Measurements from ENCODE around the gene ADCY10.
"Not testable (repeated sequence)": the region's sequence is repeated elsewhere in the genome, so short reads cannot be mapped to it uniquely, and the experiment has no call there.

The ADCY10 gene

DNA sequence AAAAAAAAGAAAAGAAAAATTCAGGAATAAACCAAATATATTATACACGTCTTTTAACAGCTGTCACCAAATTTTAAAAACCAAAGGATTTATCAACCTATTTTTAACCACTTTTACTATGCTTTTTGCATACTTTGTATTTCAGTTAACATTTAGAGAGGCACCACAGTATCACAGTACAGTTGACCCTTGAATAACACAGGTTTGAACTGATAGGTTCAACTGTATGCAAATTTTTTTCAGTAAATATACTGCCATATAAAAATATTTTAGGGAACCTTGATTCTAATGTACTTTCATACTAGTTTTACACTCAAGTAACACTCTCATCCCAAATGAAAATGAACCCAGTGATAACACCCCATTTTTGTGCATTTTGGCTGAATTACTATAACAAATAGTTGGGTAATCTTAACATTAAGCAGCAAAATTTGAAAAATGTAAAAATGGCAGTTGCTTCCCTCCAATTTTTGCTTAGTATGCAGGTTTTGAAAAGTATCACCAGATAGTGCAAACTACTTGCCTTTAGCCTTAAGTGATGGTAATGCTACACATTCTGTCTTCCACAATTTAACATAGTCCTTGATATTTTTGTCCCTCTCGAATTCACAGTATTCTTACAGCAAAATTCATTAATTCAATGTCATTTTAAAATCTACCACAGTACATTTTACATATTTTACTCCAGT is 10.8 kb upstream of the ADCY10 start:
- no peak for FAIRE-seq

DNA sequence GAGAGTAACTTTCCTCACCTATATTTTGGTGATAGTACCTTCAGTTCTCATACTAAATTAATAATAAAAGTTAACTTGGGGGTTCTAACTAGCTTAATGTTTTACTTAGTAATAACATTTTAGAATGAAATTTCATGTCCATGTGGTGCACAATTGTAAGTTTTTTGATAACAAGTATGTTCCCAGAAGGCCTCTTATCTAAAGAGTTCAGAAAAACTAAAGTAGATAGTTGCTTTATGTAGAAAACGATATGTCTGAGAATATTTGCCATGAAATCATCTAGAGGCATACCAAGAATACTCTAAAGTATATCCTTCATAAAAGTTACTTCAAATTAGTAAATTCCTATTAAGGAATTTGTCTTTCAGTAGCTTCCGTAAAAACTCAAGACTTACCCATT is 10.2 kb upstream of the ADCY10 start:
- FAIRE-seq = no peak

- FAIRE-seq = no peak
Measured at GRCh38 chr1:167923324-167924056, 9.6 kb upstream of the ADCY10 start.

- no peak for FAIRE-seq
Measured at GRCh38 chr1:167922611-167923074, 8.7 kb upstream of the ADCY10 start.

GRCh38 chr1:167922023-167922422 is 8.1 kb upstream of the ADCY10 start:
- FAIRE-seq = no peak

GRCh38 chr1:167916766-167917511 is 3.0 kb upstream of the ADCY10 start:
- no peak for FAIRE-seq

DNA sequence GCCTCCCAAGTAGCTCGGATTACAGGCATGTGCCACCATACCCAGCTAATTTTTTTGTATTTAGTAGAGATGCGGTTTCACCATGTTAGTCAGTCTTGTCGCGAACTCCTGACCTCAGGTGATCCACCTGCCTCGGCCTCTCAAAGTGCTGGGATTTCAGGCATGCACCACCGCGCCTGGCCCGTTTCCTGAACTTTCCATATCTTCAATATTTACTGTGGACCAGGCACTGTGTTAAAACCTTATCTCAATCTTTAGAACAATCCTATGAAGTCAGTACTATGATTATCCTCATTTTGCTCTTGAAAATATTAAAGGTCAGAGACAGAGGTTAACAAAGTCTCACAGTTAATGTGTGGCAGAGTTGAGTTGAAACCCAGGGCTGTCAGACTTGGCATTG is 1.6 kb upstream of the ADCY10 start:
- FAIRE-seq = no peak

GRCh38 chr1:167912294-167912693 is 1.6 kb downstream of the ADCY10 start:
- FAIRE-seq = no peak

- no peak for FAIRE-seq
Measured at GRCh38 chr1:167911413-167911812, 2.5 kb downstream of the ADCY10 start.

DNA sequence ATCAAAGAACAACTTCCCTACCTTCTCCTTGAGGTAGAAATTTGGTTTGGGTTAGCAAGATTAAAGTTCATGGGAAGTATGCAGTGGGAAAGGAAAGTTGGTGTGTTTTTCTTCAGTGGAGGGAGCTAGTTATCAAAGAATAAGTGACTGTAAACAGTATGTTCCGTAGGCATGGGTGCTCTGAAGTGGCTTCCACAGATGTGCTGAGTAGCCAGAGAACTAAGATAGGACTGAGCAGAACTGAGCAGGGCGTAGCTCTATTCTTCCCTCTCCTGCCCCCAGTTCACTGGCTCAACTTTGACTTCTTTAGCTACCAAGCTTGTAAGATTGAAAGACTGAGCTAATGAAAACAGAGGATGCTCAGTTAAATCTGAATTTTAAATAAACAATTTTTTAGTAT is 3.4 kb downstream of the ADCY10 start:
- no peak for FAIRE-seq

GRCh38 chr1:167909691-167910180 is 4.2 kb downstream of the ADCY10 start:
- FAIRE-seq = no peak

GRCh38 chr1:167905671-167906070 is 8.3 kb downstream of the ADCY10 start:
- no peak for FAIRE-seq

DNA sequence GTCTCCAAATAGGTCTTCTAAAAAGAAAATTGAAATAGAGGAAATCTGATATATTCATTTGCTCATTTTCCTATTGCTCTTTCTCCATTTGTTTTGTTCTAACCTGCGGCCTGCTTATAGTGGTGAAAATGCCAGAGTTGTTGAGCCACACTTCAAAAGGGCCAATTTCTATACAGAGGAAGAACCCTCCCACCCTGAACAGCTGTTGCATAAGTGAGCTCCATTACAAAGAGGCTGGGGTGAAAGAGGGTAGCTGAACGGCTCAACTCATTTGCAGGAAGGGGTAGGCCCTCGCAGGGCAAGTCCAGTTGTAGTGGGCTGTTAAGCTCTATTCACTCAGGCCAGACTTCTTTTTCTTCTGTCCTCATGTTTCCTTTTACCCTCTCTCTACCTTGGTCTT is 8.8 kb downstream of the ADCY10 start:
- no peak for FAIRE-seq

- no peak for FAIRE-seq
Measured at GRCh38 chr1:167904652-167905130, 9.2 kb downstream of the ADCY10 start.

DNA sequence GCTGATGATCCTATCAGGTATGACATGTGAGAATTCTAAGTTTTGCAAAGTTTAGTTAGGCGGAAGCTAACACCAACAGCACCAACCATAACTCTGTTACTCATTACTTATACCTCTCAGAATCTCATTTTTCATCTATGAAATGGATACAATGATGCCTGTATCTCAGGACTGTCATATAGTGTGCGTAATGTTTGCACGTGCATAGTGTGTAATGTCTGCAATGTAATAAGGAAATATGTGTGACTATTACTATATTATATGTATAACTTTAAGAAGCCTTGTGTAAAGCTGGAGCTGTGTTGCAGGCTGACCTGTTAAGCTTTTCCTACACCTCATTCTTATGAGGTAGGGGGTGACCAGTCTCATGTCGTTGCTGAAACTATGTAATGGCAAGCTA is 13.0 kb downstream of the ADCY10 start:
- FAIRE-seq = no peak

GRCh38 chr1:167899253-167899681 is 14.7 kb downstream of the ADCY10 start:
- no peak for FAIRE-seq

GRCh38 chr1:167898578-167899222 is 15.2 kb downstream of the ADCY10 start:
- FAIRE-seq = no peak

- FAIRE-seq = no peak
Measured at GRCh38 chr1:167893798-167894197, 20.1 kb downstream of the ADCY10 start.

DNA sequence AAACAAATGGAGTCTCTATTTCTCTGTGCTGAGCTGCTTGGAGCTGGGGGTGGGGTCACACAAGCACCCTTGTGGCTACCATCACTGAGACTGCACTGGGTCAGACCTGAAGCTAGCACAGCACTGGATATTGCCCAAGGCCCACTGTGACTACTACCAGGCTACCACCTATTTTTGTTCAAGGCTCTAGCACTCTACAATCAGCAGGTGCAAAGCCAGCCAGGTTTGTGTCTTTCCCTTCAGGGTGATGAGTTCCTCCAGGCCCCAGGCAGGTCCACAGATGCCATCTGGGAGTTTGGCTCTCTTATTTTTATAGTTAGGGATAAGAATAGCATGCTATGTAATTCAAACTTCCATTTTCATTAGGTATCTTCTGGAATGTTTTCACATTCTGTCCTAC is 23.5 kb downstream of the ADCY10 start:
- FAIRE-seq = no peak

GRCh38 chr1:167887187-167887586 is 26.7 kb downstream of the ADCY10 start:
- FAIRE-seq = not testable (repeated sequence)

- no peak for FAIRE-seq
Measured at GRCh38 chr1:167882376-167882775, 31.6 kb downstream of the ADCY10 start.

- FAIRE-seq = no peak
Measured at GRCh38 chr1:167881786-167882185, 32.1 kb downstream of the ADCY10 start.

GRCh38 chr1:167881069-167881468 is 32.9 kb downstream of the ADCY10 start:
- no peak for FAIRE-seq
